ENCODE results near the gene DCAF8.

The DCAF8 gene

GRCh38 chr1:160264795-160265307 lies 2.5 kb upstream of the DCAF8 start:
- no peak for DNase-seq (ENCODE audit: low spot score)

- peak; percentile 34 for DNase-seq (ENCODE audit: low spot score)
Measured at GRCh38 chr1:160261556-160261892, 825 bp downstream of the DCAF8 start.

- no peak for DNase-seq (ENCODE audit: low spot score)
Measured at GRCh38 chr1:160260406-160261382, 1.7 kb downstream of the DCAF8 start.

- DNase-seq (ENCODE audit: low spot score): no peak
Measured at GRCh38 chr1:160258177-160258798, 4.1 kb downstream of the DCAF8 start.

- peak; percentile 8 for DNase-seq (ENCODE audit: low spot score)
Measured at GRCh38 chr1:160257411-160258015, 4.8 kb downstream of the DCAF8 start.

GRCh38 chr1:160256396-160257046 lies 5.8 kb downstream of the DCAF8 start:
- no peak for DNase-seq (ENCODE audit: low spot score)

- DNase-seq (ENCODE audit: low spot score): no peak
Measured at GRCh38 chr1:160255781-160256300, 6.5 kb downstream of the DCAF8 start.

- peak; percentile 93 for DNase-seq (ENCODE audit: low spot score)
Measured at GRCh38 chr1:160251687-160252526, 10.4 kb downstream of the DCAF8 start.

DNA sequence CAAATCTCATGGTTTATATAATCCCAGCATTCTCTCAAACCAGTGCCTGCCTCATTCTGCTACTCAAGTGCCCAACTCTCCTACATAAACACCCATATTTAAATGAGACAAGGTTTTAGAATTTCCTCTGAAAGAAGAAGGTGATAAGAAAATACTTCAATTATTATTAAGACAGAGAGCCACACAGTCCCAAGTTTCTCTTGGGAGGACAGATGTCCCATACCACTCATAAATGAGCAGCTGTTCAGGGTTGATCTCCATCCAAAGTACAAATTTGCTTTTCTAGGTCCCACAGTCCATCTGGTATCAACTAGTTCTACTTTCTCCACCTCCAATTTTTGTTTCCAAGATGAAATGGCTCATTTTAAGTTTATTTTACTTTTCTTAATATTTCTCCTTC lies 11.3 kb downstream of the DCAF8 start:
- peak; percentile 24 for DNase-seq (ENCODE audit: low spot score)

DNA sequence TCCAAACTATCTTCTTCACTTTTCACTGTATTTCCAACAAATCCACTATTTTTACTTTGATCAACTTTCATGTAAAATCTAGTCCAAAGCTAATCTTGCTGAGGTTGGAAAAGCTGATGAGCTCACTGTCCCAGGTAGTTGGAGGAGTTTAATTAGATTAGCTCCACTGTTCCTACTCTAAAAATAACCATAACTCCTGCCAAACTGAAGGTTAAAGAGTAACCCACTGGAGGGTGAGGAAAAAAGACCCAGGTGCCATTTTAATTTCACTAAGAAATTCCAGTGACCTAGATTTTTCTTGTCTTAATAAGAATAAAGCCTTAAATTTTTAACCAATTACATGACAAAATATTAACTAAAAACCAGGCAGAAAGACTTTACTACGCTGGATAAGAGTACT lies 15.3 kb downstream of the DCAF8 start:
- no peak for DNase-seq (ENCODE audit: low spot score)

GRCh38 chr1:160245434-160245833 lies 16.9 kb downstream of the DCAF8 start:
- no peak for DNase-seq (ENCODE audit: low spot score)

GRCh38 chr1:160244209-160244608 lies 18.1 kb downstream of the DCAF8 start:
- no peak for DNase-seq (ENCODE audit: low spot score)

DNA sequence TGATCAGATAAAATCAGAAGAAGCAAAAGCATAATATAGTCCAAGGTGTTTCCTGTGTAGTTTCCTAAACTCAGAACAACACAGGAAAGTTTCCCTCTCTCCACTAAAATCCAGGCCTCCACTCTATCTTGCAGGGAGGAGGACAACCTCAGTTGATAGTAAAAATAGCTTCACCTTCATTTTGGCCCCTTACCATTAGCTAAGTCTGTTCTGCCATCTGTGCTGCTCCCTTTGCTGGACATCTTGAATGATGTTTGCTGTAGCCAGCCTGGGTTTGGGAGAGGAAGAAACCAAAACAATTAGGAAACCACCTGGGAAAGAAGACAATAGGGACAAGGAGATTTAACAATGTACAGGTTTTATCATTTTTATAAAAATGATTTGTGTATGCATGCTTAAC lies 18.6 kb downstream of the DCAF8 start:
- no peak for DNase-seq (ENCODE audit: low spot score)

GRCh38 chr1:160239582-160240299 lies 22.6 kb downstream of the DCAF8 start:
- no peak for DNase-seq (ENCODE audit: low spot score)

DNA sequence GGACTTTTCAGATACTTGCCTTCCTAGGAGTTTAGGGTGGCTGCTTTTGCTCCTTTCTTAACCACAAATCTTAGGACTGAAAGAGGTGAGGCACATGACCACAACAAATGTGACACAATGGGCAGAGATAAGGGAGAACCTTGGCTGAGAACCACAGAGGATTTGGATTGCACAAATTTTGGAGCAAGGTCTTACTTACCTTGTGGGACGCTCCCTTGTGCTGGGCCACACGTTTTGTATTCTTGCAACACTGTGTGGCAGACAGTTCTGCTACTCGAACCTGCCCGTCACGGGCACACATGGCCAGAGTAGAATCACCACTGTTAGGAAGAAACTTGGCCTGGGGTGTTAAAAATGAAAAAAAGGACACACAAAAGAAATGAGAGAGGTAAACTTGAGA lies 23.9 kb downstream of the DCAF8 start:
- no peak for DNase-seq (ENCODE audit: low spot score)

GRCh38 chr1:160237558-160237957 lies 24.8 kb downstream of the DCAF8 start:
- no peak for DNase-seq (ENCODE audit: low spot score)

GRCh38 chr1:160236806-160237205 lies 25.5 kb downstream of the DCAF8 start:
- DNase-seq (ENCODE audit: low spot score): no peak

- DNase-seq (ENCODE audit: low spot score): no peak
Measured at GRCh38 chr1:160232911-160233310, 29.4 kb downstream of the DCAF8 start.

GRCh38 chr1:160228431-160228830 lies 33.9 kb downstream of the DCAF8 start:
- no peak for DNase-seq (ENCODE audit: low spot score)

DNA sequence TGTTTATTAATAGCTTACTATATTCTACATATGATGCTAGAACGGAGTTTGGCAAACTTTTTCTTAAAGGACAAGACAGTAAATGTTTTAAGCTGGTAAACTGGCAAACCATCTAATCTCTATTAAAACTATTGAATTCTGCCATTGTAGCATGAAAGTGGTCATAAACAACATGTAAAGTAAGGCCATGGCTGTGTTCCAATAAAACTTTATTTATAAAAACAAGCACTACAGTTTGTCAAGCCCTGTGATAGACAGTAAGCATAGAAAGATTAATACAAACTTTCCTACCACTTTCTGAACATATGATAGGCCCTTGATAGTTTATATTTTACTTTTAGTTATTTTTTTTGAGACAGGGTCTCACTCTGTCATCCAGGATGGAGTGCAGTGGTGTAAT lies 34.8 kb downstream of the DCAF8 start:
- DNase-seq (ENCODE audit: low spot score): no peak
